ENCODE data around the gene KIRREL1.

The KIRREL1 gene

DNA sequence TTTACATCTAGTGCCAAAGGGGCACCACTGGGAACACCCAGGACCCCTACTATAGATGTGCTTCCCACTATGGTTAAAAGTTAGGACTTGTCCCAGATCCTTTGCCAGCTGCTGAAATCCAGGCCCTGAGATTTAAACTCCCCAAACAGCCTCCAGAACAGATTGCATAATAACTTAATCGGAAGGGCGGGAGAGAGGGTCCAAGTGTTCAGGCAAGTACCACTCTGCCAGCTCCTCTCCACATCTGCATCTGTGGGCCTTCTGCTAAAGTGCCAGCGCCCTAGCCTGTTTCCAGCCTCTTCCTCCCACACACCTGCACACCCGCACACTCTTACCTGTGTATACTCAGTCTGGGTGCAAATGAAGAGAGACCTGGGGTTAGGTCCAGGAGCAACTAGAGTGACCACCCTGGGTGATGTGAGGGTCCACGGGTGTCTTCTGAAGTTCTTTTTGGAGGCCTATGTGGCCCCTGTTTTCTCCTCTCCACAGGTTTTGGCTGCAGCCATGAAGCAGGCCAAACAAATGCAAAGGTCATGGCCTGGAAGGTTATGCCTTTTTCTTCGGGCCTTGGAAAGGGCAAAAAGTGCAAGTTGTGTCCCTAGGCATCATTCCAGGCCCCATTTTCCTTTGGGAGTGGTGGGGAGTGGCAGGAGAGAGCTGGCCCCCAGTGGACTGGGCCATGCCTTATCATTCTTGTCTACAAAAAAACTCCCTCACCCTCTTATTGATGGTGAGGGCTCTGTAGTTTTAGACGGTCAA lies 29.3 kb downstream of the KIRREL1 start:
- DNase-seq: no peak
- in situ Hi-C loops (cut with MboI; ENCODE audit: low pct_unique_long_range_greater_than_20kb, low sequenced_read_pairs): no loop called here

DNA sequence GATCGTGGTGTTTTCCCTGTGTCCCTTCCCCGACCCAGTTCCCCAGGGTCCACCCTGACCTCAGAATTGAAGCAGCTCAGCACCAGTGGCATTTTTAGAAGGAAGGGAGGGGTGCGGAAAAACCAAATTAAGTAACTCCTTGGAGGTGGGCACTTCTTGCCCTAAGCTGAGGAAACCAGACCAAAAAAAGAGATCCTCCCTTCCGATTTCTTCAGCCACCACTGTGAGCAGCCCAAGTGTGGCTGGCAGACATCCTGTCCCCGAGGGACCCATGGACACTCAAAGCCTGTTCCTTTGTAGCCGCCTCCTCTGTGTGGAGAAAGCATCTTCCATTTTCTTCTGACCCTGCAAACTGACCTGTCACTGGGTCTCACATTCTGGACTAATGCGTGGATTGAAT lies 31.3 kb downstream of the KIRREL1 start:
- no peak for DNase-seq
- in situ Hi-C loops (cut with MboI; ENCODE audit: low pct_unique_long_range_greater_than_20kb, low sequenced_read_pairs): no loop called here

DNA sequence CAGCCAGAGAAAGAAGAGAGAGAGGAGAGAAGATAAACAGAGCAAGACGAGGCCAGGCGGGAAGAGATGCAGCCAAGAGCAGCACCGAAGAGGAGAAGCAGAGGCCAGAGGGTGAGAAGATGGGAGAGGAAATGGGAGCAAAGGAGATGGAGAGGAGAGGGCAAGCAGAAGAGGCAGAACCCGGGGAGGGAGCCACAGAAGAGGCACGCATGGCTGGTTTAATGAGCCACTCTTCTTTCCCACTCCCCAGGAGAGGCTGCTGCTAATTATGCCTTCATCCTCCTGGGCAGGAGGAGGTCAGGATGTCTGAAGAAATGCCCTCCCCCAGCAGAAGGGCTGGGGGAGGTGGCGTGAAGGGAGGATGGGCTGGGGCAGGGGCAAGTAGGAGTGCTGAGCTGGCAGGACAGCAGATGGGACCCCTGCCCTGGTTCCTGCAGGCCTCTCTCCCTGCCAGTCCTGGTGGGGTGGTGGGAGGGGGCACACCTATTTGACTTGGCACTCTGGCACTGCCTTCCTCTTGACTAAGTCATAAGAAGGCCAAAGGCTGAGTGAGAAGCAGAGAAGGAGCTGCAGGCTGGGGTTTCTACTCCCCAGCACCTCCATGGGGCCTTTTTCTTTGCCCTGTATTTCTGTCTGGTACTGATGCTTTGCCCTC lies 32.3 kb downstream of the KIRREL1 start:
- in situ Hi-C loops (cut with MboI; ENCODE audit: low pct_unique_long_range_greater_than_20kb, low sequenced_read_pairs): no loop called here
- DNase-seq: no peak

DNA sequence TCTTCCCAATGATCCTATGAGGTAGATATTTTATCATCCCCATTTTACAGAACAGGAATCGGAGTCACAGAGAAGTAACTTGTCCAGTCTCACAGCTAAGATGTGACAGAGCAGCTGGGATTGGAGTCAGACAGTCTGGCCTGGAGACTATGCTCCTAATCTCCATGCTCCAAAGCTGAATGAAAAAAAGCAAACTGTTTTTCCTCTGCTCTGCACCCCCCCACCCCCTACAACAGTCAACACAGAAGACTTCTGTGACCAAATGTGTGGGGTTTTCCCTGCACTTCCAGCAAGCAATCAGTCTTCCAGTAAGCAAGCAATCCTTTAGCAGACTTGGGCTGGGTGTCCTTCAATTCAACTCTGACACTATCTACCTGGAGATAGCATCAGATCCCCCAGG lies 33.2 kb downstream of the KIRREL1 start:
- DNase-seq: no peak
- in situ Hi-C loops (cut with MboI; ENCODE audit: low pct_unique_long_range_greater_than_20kb, low sequenced_read_pairs): no loop called here

DNA sequence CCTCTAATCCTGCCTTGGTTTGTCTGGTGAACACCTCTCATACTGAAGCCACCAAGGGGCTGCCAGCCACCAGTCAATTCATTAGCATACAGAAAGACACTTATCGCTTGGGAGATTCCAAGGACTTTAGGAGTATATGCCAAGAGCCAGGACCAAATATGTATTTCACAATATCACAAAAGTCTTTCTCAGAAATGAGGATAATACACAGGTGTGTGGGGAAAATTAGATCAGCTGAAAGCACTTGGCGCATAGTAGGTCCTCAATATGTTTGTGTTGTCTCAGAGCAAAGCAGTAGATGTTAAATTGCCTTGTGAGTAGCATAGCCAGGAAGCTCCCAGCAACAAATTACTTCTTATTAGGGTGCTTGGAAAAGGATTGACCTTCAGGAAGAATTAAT lies 34.1 kb downstream of the KIRREL1 start:
- no peak for DNase-seq
- in situ Hi-C loops (cut with MboI; ENCODE audit: low pct_unique_long_range_greater_than_20kb, low sequenced_read_pairs): no loop called here

DNA sequence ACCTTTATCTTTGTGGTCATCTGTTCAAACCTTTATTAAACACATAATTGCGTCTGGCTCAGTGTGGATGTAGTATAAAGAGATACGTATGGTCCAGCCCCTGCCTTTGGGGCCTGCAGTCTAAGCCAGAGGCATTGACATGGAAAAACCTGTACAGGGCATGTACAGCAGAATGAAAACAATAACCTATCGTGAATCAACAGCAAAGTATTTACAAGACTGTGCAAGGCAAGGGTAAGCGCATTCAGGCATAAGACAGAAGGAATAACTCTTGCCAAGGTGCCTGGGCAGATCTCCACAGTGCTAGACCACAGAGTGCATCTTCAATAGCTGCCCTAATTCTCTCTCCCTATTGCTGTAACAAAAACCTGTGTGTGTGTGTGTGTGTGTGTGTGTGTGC lies 35.5 kb downstream of the KIRREL1 start:
- in situ Hi-C loops (cut with MboI; ENCODE audit: low pct_unique_long_range_greater_than_20kb, low sequenced_read_pairs): no loop called here
- DNase-seq: no peak

DNA sequence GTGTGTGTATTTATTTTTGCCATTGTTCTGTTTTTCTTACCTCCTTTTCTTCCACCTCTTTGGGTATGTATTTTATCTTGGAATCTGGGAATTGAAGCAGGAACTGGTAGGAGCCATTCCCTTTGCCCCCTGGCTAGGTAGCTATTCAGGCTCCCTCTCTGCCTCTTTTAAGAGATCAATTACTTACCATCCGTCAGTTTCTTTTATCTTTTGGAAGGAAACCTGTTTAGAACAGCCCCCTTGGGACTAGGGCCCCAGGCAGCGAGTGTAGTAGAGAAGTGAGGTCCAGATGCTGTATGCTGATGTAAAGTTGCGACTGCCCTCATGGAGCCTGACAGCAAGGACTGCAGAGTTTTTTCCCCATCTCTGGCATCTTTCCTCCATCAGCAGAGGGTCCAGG lies 41.6 kb downstream of the KIRREL1 start:
- in situ Hi-C loops (cut with MboI; ENCODE audit: low pct_unique_long_range_greater_than_20kb, low sequenced_read_pairs): no loop called here
- DNase-seq: no peak

DNA sequence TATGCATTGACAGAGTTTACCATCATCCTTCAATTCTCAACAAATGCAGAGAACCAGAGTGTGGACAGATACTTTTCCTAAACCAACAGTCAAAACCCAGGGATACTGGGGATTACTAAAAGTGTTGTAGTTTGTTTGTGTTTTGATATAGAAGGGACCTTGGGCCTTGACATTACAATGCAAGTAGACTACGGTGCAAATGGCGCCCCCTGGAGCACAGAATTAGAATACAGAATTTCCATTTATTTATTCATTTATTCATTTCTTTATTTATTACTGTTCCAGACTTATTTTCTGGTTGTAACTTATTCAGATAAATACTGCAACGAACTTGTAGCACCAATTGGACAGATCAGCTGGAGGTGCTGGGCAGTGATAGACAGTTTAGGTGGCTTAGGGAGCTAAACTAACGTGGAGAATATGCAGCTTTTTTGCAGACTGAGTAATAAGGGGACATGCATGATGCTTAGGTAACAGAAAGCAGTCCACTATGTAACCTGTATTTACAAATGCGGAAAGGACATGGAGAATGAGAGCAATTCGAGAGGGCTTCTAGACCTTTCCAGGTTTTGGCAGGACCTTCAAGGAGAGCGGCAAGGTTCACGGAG lies 42.6 kb downstream of the KIRREL1 start:
- in situ Hi-C loops (cut with MboI; ENCODE audit: low pct_unique_long_range_greater_than_20kb, low sequenced_read_pairs): no loop called here
- peak; percentile 35 for DNase-seq

DNA sequence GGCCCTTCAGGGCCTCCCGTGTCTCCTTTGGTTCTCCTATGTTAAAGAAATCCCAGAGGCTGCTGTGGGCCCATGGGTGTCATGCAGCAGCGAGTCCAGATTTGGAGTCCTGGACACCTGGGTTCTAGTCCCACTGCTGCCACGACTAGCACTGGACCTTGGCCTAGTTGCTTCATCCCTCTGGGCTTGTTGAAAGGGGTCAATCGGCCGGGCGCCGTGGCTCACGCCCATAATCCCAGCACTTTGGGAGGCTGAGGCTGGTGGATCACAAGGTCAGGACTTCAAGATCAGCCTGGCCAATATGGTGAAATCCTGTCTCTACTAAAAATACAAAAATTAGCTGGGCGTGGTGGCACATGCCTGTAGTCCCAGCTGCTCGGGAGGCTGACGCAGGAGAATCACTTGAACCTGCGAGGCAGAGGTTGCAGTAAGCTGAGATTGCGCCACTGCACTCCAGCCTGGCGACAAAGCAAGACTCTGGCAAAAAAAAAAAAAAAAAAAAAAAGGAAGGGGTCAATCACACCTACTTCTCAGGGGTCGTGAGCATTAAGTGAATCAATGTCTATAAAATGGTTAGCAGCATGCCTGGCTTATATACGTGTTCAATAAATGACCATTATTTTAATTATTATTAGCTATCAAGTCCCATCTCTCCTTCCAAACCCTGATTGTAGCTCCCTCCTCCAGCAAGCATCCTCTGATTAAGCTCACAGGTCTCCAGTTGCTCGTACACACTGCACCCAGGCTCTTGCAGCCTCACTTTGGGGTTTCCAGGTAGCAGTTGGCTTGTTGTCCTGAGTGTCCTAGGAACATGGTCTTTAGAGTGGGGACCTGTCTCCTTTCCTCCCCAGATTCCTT lies 43.8 kb downstream of the KIRREL1 start:
- in situ Hi-C loops (cut with MboI; ENCODE audit: low pct_unique_long_range_greater_than_20kb, low sequenced_read_pairs): no loop called here
- no peak for DNase-seq

DNA sequence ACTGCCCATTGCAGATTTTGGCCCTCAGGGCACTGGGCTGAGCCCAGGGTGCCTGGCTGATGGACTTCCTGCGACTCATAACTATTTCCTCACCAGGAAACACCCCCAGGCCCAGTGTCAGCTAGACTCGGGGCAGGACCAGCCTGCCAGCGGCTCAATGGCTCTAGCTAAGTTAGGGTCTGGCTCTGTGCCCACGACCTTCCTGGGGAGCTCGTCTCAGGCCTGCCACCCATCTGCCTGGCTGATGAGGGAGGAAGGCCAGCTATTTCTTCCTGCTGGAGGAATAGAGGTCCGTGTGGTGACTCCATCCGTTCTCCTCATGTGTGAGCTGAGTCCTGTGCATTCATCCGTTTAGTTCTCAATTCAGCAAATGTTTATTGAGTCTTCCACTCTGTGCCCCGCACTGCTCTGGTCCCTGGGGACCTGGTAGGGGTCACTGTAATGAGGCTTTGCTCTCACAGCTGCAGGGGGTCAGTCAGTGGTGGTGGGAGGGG lies 44.5 kb downstream of the KIRREL1 start:
- in situ Hi-C loops (cut with MboI; ENCODE audit: low pct_unique_long_range_greater_than_20kb, low sequenced_read_pairs): no loop called here
- DNase-seq: peak; percentile 31

DNA sequence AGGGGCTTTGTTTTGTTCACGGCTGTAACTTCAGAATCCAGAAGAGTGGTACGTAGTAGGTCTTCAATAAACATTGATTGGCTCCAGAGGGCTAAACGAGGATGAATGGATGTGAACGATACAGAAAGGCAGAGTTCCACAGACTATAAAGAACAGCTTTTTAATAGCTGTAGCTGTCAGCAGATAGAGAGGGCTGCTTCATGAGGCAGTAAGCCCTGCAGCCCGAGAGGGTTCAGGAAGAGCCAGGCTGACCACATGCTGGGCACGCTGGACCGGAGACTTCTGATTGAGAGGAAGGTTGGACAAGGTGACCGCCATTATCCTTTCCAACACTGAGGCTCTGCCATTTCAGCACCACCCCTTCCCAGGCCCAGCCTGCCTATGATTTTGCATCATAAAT lies 45.3 kb downstream of the KIRREL1 start:
- no peak for DNase-seq
- in situ Hi-C loops (cut with MboI; ENCODE audit: low pct_unique_long_range_greater_than_20kb, low sequenced_read_pairs): no loop called here

DNA sequence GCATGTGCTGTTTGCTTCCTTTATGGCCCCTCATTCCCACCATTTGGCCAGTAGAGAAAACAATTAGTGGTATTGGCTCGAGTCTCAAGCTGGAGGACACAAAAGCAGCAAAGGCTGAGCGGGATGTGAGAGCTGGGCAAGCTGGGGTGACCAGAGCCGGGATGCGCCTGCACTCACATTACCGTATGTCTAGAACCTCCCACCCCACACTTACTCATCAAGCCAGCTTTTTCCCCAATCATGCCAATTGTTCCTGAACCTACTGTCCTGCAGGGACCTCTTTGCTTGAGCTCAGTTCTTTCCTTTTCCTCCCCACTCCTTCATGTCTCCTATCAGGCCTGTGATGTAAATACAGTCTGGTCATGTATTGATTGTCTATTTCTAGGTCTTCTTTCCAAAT lies 45.9 kb downstream of the KIRREL1 start:
- in situ Hi-C loops (cut with MboI; ENCODE audit: low pct_unique_long_range_greater_than_20kb, low sequenced_read_pairs): no loop called here

DNA sequence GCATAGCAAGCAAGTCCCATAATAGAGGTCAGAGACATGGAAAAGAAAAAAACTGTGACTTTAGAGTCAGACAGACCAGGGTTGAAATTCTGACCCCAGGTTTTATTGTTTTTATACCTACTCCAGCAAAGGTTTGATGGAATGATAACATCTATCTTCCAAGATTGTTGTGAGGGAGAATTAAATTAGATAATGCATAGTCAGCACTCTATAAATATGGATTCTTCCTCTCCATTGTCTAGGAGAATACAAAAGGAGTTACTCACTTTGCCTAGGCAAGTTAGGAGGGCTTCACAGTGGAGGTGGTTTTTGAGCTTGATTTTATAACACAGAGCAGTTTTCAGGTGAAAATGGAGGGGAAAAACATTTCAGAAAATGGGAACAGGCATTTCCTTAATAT lies 46.9 kb downstream of the KIRREL1 start:
- in situ Hi-C loops (cut with MboI; ENCODE audit: low pct_unique_long_range_greater_than_20kb, low sequenced_read_pairs): no loop called here
- no peak for DNase-seq

More for the DNA sequence above, 45.9 kb downstream of the KIRREL1 start:
- no peak for DNase-seq

DNA sequence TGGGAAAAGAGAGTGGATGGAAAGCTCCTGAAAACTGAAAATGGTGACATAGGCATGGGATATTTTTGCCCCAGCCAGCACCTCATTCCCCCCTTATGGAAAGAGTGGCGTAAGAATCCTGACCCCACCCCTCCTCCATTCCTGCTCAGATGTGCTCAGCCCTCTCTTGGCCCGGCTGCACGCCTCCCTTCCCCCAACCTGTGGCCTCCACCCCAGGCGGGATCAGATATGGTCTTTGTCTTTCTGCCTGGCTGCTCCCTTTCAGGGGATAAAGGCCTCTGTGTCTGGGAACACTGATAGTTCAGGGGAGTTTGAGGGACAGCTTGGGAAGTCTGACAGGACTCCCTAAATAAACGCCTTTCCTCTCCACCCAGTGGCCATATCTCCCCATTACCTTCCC lies 49.8 kb downstream of the KIRREL1 start:
- DNase-seq: no peak
- in situ Hi-C loops (cut with MboI; ENCODE audit: low pct_unique_long_range_greater_than_20kb, low sequenced_read_pairs): no loop called here

DNA sequence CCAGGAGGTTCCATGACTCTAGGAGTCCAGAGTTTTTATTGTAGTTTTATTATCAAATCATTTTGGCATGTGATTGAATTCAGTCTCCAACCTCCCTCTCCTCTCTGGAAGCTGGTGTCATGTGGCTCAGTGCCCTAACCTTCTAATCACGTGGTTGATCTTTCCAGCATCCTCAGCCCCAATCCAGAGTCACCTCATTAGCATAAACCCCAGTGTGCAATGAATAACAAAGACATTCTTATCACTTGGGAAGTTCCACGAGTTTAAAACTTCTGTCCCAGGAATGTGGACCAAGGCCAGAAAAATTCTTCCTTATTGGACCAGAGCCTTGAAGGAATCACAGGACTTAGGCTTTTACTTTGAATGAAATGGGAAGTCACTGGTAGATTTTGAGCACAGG lies 52.2 kb downstream of the KIRREL1 start:
- DNase-seq: no peak
- in situ Hi-C loops (cut with MboI; ENCODE audit: low pct_unique_long_range_greater_than_20kb, low sequenced_read_pairs): no loop called here

DNA sequence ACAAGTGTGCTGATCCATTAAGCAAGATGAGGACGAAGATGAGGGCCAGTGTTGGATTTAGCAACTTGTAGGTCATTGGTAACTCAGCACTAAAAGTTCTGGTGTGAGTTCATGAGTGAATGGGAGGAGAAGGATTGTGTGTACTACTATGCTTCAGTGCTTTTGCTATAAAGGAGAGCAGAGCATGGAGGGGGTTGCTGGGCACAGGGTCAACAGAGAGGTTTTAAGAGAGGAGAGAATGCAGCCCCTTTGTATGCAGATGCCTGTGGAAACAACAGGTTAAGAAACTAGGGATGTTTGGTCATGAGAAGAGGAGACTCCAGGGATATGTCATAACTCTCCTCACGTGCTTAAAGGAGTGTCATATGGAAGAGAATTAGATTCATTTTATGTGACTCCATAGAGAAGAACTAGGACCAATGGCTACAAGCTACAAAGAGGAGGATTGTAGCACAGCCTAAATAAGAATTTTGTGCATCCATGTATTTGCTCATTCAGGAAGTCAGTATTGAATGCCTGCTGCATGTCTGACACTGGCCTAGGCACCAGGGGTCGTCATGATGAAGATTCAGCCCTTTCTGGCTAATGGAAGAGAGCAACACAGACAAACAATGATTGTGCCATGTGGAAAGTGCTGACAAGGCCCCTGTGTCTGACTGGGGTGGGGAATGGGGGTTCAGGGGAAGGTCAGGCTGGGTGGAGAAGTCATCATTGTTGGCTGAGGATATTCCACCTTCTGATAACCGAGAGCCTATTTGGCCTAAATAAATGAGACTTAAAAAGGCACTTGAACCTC lies 53.5 kb downstream of the KIRREL1 start:
- no peak for DNase-seq
- in situ Hi-C loops (cut with MboI; ENCODE audit: low pct_unique_long_range_greater_than_20kb, low sequenced_read_pairs): no loop called here

DNA sequence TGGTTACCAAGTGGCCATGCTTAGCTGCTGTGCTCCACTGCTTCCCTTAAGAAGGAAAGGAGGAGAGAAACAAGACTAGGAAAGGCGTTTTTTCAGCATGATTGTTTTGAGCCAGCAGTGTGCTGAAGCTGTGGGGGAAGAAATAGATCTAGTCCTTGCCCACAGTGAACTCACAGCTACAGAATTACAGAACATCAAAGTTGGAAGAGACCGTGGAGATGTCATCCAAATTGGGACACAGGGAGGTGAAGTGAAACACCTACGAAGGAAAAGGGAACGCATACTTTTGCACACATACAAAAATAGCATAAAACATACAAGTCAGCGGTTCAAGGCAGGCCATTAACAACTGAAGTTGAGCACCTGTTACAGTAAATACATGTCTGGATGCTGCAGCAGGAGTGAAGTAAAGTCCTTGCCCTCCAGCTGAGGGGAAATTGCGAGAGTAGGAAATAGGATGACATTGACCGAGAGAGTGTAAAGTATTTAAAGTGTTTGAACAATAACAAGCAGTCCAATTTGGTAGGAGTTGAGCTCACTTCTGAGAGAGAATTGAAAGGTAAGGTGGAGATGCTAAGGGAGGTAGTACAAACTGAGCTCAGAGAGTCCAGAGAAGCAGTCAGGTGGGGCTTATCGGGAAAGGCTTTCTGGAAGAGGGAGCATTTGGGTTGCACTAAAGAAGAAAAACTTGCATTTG lies 55.1 kb downstream of the KIRREL1 start:
- no peak for DNase-seq
- in situ Hi-C loops (cut with MboI; ENCODE audit: low pct_unique_long_range_greater_than_20kb, low sequenced_read_pairs): no loop called here

DNA sequence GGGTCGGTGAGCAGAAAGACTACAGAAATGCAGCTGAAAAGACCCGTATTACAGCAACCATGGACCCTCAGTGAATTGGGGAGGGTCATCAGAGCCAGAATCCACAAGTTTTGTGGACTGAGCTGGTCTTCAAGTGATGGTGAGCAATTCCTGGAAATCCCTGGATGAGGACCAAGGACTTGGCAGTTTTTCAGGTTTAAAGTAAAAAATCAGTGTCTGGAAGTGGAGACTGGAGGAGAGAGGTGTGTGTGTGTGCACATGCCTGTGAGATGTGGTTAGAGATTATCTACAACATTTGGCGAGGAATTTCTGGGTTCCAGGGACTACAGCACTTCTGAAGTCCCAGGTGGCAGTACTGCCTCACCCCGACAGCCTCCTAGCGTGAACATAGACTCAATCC lies 56.4 kb downstream of the KIRREL1 start:
- in situ Hi-C loops (cut with MboI; ENCODE audit: low pct_unique_long_range_greater_than_20kb, low sequenced_read_pairs): no loop called here

More for the DNA sequence above, 56.4 kb downstream of the KIRREL1 start:
- no peak for DNase-seq
